ENCODE data around the gene NECTIN2.
A peak's percentile ranks its signal among the peaks of the same experiment; 100 is the strongest.
"Not testable (repeated sequence)": the region's sequence is repeated elsewhere in the genome, so short reads cannot be mapped to it uniquely, and the experiment has no call there.

The NECTIN2 gene

GRCh38 chr19:44818466-44819031, 27.5 kb upstream of the NECTIN2 start:
- H3K27ac ChIP-seq: no peak overlapping the region
- no peak for TF ChIP-seq CTCF (conservative IDR thresholded peaks at IDR 0.05)

- H3K27ac ChIP-seq: no peak overlapping the region
- no peak for TF ChIP-seq CTCF (conservative IDR thresholded peaks at IDR 0.05)
Observed at GRCh38 chr19:44819246-44819832, 26.8 kb upstream of the NECTIN2 start.

- H3K27ac ChIP-seq: no peak overlapping the region
- TF ChIP-seq CTCF (conservative IDR thresholded peaks at IDR 0.05): no peak
Observed at GRCh38 chr19:44820648-44821609, 25.2 kb upstream of the NECTIN2 start.

- TF ChIP-seq CTCF (conservative IDR thresholded peaks at IDR 0.05): no peak
- H3K27ac ChIP-seq: peak overlapping the region; percentile 77
Observed at GRCh38 chr19:44822177-44822576, 23.9 kb upstream of the NECTIN2 start.

- TF ChIP-seq CTCF (conservative IDR thresholded peaks at IDR 0.05): no peak
- peak overlapping the region; percentile 77 for H3K27ac ChIP-seq
Observed at GRCh38 chr19:44822670-44823372, 23.3 kb upstream of the NECTIN2 start.

GRCh38 chr19:44823373-44823698, 22.8 kb upstream of the NECTIN2 start:
- no peak for TF ChIP-seq CTCF (conservative IDR thresholded peaks at IDR 0.05)
- H3K27ac ChIP-seq: peak overlapping the region; percentile 77

- peak overlapping the region; percentile 77 for H3K27ac ChIP-seq
- no peak for TF ChIP-seq CTCF (conservative IDR thresholded peaks at IDR 0.05)
Observed at GRCh38 chr19:44824761-44825160, 21.3 kb upstream of the NECTIN2 start.

- not testable (repeated sequence) for H3K27ac ChIP-seq
Observed at GRCh38 chr19:44832875-44833274, 13.2 kb upstream of the NECTIN2 start.

- not testable (repeated sequence) for H3K27ac ChIP-seq
Observed at GRCh38 chr19:44834399-44834798, 11.7 kb upstream of the NECTIN2 start.
